KMS-11 (cell line): ENCODE results near the gene PHF5A.

Experiments
- H2AFZ ChIP-seq: fragments of 200-600 bp; sonication (generic); 2 replicates; pipeline ENCODE4 v1.6.1; 2016; ENCODE audit warnings: antibody characterized with exemption, mixed run types, low read depth
- H3K27ac ChIP-seq: fragments of 200-600 bp; sonication (generic); 2 replicates; pipeline ENCODE4 v1.6.1; 2016; ENCODE audit warnings: mild to moderate bottlenecking, mixed run types
- H3K27me3 ChIP-seq: fragments of 200-600 bp; sonication (generic); 2 replicates; pipeline ENCODE4 v1.6.1; 2017; ENCODE audit warnings: mild to moderate bottlenecking, low read depth, mixed run types, moderate library complexity; ENCODE audit not compliant: insufficient read depth
- H3K36me3 ChIP-seq: fragments of 200-600 bp; sonication (generic); 2 replicates; pipeline ENCODE4 v1.6.1; 2017; ENCODE audit warnings: mild to moderate bottlenecking, mixed run types; ENCODE audit not compliant: insufficient read depth
- H3K4me1 ChIP-seq: fragments of 200-600 bp; sonication (generic); 2 replicates; pipeline ENCODE4 v1.6.1; 2016; ENCODE audit warnings: mild to moderate bottlenecking, low read depth, mixed run types; ENCODE audit not compliant: poor library complexity, severe bottlenecking
- H3K4me2 ChIP-seq: fragments of 200-600 bp; sonication (generic); 2 replicates; pipeline ENCODE4 v1.7.0; 2016; ENCODE audit warnings: mild to moderate bottlenecking, mixed run types
- H3K4me3 ChIP-seq: fragments of 200-600 bp; sonication (generic); IDR thresholded peaks from 2 replicates; pipeline ENCODE4 v1.6.1; 2017; ENCODE audit warnings: low read depth, low read length, mixed read lengths; ENCODE audit not compliant: insufficient read depth
- H3K79me2 ChIP-seq: fragments of 200-600 bp; sonication (generic); 2 replicates; pipeline ENCODE4 v1.6.1; 2016; ENCODE audit warnings: low read depth, mixed run types; ENCODE audit not compliant: insufficient read depth
- H3K9ac ChIP-seq: fragments of 200-600 bp; sonication (generic); 2 replicates; pipeline ENCODE4 v1.6.1; 2016; ENCODE audit warnings: mild to moderate bottlenecking, mixed run types
- H4K20me1 ChIP-seq: fragments of 200-600 bp; sonication (generic); 2 replicates; pipeline ENCODE4 v1.6.1; 2016; ENCODE audit warnings: mild to moderate bottlenecking, mixed run types; ENCODE audit not compliant: insufficient read depth
- TF ChIP-seq, protein P1 (sequence below): fragments of 200-600 bp; sonication (generic); conservative IDR thresholded peaks from 2 replicates; pipeline ENCODE4 v1.6.1; 2017; ENCODE audit warnings: low read depth, mild to moderate bottlenecking, antibody characterized with exemption, low read length, moderate library complexity, mixed read lengths

Gene PHF5A

DNA sequence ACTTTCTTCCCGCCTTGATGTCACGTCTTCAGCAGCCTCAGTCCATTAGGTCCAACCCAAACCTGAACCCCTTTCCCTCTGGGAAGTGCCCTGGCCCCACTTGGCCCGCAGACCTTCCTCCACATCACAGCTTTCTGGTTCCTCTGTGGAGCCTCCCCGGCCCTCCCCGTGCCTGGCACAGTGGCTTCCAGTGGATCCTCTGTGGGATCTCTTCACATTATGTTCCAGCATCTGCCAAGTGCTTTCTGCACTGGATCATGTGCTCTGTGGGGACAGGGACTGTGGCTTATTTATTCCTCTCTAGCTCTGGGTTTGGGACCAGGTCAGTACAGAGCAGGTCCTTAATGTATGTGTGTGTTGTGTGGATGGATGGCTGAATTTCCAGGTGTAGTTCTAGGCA is 44.9 kb upstream of the PHF5A start:
- H3K4me3 ChIP-seq = no peak overlapping the region
- TF ChIP-seq, protein P1, sequence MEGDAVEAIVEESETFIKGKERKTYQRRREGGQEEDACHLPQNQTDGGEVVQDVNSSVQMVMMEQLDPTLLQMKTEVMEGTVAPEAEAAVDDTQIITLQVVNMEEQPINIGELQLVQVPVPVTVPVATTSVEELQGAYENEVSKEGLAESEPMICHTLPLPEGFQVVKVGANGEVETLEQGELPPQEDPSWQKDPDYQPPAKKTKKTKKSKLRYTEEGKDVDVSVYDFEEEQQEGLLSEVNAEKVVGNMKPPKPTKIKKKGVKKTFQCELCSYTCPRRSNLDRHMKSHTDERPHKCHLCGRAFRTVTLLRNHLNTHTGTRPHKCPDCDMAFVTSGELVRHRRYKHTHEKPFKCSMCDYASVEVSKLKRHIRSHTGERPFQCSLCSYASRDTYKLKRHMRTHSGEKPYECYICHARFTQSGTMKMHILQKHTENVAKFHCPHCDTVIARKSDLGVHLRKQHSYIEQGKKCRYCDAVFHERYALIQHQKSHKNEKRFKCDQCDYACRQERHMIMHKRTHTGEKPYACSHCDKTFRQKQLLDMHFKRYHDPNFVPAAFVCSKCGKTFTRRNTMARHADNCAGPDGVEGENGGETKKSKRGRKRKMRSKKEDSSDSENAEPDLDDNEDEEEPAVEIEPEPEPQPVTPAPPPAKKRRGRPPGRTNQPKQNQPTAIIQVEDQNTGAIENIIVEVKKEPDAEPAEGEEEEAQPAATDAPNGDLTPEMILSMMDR = no peak
- peak overlapping the region; percentile 73 for H3K4me2 ChIP-seq
- H3K36me3 ChIP-seq = peaks cover 6% of the 10 kb centered on the region; the same call in 1 of the 2 replicates
- H3K27ac ChIP-seq = peak overlapping the region; percentile 66
- peaks cover 47% of the 10 kb centered on the region for H3K4me1 ChIP-seq
- H2AFZ ChIP-seq = no peak overlapping the region
- H3K9ac ChIP-seq = peak overlapping the region; percentile 28; the same call in 1 of the 2 replicates
- H3K79me2 ChIP-seq = no peaks in the 10 kb centered on the region
- no peaks in the 10 kb centered on the region for H3K27me3 ChIP-seq
- H4K20me1 ChIP-seq = no peaks in the 10 kb centered on the region

DNA sequence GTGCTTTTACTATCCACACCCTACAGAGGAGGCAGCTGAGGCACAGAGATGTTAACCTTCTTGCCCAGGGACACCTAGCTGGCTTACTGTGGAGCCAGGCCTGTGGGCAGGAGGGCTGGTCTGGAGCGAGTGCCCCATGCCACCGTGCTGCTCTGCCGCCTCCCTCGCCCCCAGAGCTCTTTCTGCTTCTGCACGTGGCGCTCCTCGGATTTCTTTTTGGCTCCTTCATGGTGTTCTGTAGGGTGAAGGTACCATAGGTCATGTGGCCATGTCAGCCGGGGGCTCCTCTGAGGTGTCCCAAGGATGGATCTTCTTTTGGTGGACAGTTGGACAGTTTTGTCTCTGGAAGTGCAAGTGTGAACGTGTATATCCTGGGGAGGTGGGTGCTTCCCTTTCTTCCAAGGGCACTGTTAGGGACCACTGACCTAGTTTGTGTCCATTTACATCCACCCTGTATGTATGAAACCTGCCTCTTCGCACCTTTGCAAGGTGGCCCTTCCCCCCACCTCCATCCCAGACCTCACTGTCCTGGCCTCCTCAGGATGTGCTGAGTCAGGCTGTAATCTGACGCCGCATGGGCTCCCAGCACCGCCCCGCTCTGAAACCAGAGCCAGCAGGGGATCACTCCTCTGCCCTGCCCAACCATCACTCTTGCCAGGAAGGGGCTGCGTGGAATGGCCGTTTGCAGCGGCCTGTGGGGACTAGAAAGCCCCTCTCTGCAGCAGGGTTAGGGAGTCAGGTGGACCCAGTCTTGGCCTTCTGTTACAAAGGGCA is 44.1 kb upstream of the PHF5A start:
- Histone ChIP-seq H4K20me1 (no peaks in the 10 kb centered on the region), H3K4me1 (peaks cover 53% of the 10 kb centered on the region), H3K4me3 (no peak overlapping the region), H3K27me3 (no peaks in the 10 kb centered on the region), H3K4me2 (peak overlapping the region; percentile 73), H3K79me2 (no peaks in the 10 kb centered on the region), H3K27ac (peak overlapping the region; percentile 66), H3K9ac (peak overlapping the region; percentile 28), H3K36me3 (peaks cover 6% of the 10 kb centered on the region; the same call in 1 of the 2 replicates), H2AFZ (no peak overlapping the region; the same call in 1 of the 2 replicates)
- TF ChIP-seq, protein P1 = no peak

DNA sequence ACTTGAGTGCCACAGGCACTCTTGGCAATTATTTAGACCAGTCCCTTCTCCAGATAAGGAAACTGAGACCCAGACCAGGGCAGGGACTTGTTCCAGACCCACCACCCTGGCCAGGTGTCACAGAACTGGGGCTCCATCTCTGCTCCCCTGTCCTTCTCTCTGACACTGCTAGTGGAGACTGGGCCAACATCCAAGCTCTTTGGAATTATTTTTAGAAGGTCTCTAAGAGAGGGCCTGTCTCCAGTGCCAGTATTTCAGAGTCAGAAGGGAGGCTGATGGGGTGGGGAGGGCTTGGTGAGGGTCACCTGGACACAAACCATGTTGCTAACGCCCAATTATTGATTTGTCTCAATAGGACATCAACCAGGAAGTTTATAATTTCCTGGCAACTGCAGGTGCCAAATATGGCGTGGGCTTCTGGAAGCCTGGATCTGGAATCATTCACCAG is 43.1 kb upstream of the PHF5A start:
- Histone ChIP-seq H3K4me2 (no peak overlapping the region), H3K27ac (peak overlapping the region; percentile 66), H2AFZ (no peak overlapping the region), H3K36me3 (peaks cover 6% of the 10 kb centered on the region; the same call in 1 of the 2 replicates), H3K4me1 (peaks cover 60% of the 10 kb centered on the region), H3K4me3 (no peak overlapping the region), H3K27me3 (no peaks in the 10 kb centered on the region), H3K79me2 (no peaks in the 10 kb centered on the region), H3K9ac (no peak overlapping the region), H4K20me1 (no peaks in the 10 kb centered on the region)
- TF ChIP-seq, protein P1 = no peak

DNA sequence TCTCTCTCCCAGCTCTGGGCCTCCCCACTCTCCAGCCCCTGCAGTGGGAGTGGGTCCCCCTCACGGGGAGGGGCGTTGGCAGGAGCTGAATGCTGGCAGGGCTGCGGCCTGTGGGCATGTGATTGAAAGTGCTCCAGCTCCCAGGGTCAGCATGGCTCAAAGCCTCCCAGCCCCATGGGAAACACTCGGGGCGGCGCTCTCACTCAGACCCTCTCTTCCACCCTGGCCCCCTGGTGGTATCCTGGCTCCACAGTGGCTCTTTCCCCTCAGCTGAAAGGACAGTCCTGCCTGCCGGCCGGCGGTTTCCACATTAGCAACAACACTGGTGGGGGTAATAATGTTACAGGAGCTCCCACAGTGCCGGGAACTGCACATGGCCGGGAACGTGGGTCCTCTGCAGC is 40.3 kb upstream of the PHF5A start:
- TF ChIP-seq, protein P1 = no peak
- Histone ChIP-seq H2AFZ (no peak overlapping the region), H3K27me3 (no peaks in the 10 kb centered on the region), H3K36me3 (peaks cover 4% of the 10 kb centered on the region; the same call in 1 of the 2 replicates), H3K27ac (no peak overlapping the region), H3K4me2 (no peak overlapping the region), H3K4me3 (no peak overlapping the region), H3K79me2 (no peaks in the 10 kb centered on the region), H4K20me1 (no peaks in the 10 kb centered on the region), H3K9ac (no peak overlapping the region), H3K4me1 (peaks cover 50% of the 10 kb centered on the region)
